RCC 7860 (cell line): ENCODE data around the gene POM121L2.
"Not testable (repeated sequence)": the region's sequence is repeated elsewhere in the genome, so short reads cannot be mapped to it uniquely, and the experiment has no call there.

Source experiments
- DNase-seq: peaks from one replicate; pipeline ENCODE4 v3.0.0-alpha.2; 2015; ENCODE audit warnings: low spot score
- FAIRE-seq: peaks from 2 replicates; lab custom pipeline; 2012; peaks lifted over from hg19 to GRCh38; lab: Jason Lieb, UNC

Gene POM121L2

DNA sequence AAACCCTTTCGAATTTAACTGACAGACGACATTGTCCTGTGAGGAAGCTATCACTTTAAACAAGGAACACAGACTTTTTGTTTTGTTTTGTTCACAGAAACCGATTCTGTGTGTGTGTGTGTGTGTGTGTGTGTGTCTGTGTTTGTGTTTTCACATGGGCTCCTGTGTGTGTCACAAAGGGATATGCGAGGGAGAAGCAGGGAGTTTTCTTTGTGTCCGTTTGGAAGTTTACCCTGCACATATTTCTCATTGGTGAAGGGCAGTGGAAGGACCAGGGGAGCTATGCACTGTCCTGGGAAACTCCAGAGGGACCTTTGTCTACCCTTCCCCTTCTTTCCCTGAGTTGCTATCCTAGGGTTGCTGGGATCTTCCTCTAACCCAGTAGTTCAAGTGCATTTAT is 17.7 kb downstream of the POM121L2 start:
- FAIRE-seq (no peak), DNase-seq (no peak)

DNA sequence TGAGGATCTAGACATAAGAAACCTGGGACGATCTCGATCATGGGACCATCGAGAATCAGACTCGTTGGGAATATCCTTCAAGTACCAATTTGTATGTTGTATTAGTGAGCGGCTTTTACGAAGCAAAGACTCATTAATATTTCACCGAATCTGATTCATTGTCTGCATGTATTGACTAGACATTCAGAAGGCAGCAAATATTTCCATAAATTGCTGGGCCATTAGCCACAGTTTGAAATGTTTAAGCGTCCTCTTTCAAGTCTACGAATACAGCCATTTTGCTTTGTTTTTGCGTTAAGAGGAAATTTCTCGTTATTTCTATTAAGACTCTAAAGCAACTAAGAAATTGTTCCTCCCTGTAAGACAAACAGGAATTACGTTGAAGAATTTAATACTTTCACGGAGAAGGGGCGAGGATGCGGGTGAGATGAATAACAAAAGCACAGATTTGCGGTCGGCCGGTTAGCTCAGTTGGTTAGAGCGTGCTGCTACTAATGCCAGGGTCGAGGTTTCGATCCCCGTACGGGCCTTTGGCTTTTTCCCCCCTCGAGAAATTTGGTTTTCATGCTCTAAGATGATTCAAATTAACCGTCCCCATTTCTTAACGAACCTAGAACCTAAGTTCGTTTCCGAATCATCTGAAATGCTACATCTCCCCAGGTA is 18.5 kb downstream of the POM121L2 start:
- DNase-seq (peak; percentile 59), FAIRE-seq (no peak)

- FAIRE-seq (no peak), DNase-seq (no peak)
Measured at GRCh38 chr6:27290850-27291208, 21.2 kb downstream of the POM121L2 start.

DNA sequence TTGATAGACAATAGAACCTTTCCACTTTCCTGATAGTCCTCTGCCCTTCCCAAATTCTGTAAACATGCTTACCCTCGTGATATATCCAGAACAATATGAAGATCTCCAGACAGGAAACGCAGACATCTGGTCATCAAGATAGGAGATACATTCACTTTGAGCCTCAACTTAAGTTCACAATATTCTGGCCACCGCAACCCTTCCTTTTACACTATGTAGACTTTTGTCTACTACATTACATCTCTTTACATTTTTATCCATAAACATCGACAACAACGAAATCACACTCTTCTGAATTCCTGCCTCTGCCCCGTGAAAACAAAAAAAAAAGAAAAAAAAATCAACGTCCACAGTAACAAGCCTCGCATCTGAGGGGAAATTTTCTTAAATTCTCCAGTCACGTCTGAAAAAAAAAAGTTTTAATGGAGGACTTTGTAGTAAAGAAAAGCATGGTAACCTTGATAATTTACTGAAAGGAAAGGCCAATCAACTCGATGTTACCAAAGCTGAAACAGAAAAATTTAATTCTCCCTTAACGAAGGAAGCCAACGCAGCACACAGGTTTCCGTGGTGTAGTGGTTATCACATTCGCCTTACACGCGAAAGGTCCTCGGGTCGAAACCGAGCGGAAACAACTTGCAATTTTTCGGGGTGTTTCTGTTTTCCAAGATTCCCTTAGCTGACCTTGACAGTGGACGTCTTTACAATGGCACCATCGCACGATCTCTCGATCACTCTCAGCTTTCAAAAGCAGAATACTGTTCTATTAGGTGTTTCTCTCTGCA is 21.8 kb downstream of the POM121L2 start:
- no peak for FAIRE-seq
- no peak for DNase-seq

GRCh38 chr6:27288136-27289044 is 23.7 kb downstream of the POM121L2 start:
- DNase-seq (no peak), FAIRE-seq (no peak)

DNA sequence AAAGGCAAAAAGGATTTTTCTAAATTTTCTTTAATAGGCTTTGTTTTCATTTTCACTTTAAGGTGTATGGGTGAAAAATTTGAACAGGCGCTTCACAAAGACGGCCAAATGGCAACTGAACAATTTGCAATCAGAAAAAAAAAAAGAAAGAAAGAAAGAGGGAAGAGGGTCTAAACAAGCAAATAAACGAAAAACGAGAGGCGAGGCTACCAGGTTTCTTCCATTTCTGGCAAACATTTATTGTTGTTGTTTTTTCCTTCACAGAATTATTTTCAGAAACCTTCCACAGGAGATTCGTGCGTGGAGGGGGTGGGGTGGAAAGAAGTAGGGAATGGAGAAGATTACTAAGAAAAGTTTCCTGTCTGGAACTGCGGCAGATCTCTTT is 24.3 kb downstream of the POM121L2 start:
- FAIRE-seq (no peak), DNase-seq (no peak)

- FAIRE-seq: no peak
Measured at GRCh38 chr6:27286141-27286540, 25.9 kb downstream of the POM121L2 start.

GRCh38 chr6:27283279-27283678 is 28.8 kb downstream of the POM121L2 start:
- FAIRE-seq: no peak
- DNase-seq: no peak

More at GRCh38 chr6:27286141-27286540, 25.9 kb downstream of the POM121L2 start:
- DNase-seq: peak; percentile 68

- FAIRE-seq (peak; percentile 84), DNase-seq (no peak)
Measured at GRCh38 chr6:27281569-27281968, 30.5 kb downstream of the POM121L2 start.

GRCh38 chr6:27281105-27281539 is 31.0 kb downstream of the POM121L2 start:
- FAIRE-seq: no peak
- DNase-seq: peak; percentile 8

DNA sequence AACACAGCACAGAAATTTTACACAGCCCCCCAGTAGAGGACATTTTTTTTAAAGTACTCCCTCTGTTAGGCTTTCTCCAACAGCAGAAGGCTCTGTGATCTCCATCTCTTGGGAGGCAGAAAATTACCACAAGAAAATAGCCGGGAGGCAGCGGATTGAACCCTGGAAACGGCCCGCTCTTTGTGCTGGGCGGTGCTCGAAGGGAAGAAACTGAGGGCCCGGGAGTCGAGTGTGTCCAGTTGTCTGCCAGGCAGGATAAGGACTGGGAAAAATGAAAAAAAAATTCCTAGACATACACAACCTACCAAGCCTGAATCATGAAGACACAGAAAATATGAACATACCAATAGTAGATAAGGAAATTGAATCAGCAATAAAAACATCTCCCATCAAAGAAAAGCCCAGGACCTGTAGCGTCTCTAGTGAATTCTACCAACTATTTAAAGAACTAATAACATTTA is 31.5 kb downstream of the POM121L2 start:
- FAIRE-seq (peak; percentile 30), DNase-seq (peak; percentile 49)

DNA sequence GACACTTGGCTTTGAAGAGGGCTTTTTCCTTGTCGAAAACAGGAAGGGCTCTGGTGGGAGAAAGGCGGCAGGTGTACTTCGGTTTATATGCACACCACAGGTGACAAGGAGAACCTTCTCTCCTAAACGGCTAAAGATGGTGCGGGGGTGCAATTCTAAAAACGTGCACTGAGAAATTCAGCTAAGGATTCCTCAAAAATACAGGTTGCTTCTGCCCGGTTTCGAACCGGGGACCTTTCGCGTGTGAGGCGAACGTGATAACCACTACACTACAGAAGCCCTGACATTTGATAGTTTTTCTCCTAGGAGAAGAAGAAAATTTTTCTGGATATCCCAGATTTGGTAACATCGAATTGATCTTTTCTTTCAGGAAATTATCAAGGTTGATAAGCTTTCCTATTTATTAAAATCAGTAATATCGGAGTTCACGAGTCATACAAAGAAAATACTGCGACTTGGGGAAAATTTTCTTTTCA is 32.0 kb downstream of the POM121L2 start:
- FAIRE-seq: no peak
- DNase-seq: peak; percentile 72

GRCh38 chr6:27279513-27280063 is 32.5 kb downstream of the POM121L2 start:
- no peak for FAIRE-seq
- DNase-seq: no peak

DNA sequence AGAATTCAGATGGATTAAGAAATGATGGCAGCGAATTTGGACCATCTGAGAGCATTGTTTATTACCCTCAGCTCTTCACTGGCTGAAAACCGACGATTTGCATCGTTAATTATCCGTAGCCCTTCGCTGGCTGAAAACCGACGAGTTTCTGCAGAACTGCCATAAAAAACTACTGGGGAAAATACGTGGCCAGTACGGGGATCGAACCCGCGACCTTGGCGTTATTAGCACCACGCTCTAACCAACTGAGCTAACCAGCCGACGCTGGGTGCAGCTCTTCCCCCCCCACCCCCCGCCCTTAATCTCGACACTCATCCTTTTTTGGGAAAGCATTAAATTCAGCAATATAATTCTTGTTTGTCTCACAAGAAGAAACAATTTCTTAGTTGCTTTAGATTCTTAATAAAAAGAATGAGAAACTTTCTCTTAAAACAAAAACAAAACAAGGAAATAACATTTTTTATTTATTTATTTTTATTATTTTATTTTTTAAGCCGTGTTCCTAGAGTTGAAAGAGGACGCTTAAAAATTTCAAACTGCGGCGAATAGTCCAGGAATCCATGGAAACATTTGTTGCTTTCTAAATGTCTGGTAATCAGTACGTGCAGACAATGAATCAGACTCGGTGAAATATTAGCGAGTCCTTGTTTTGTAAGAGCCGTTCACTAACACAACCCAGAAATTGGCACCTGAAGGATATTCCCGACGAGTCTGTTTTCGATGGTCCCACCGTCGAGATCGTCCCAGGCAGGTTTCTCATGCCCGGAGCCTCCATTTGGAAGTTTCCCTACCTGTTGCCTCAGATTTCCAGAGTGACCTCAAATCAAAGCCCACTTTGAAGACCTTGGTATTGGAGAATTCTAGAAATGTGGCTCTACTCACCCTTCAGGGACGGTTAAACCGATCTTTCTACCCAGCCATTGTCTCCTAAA is 36.8 kb downstream of the POM121L2 start:
- FAIRE-seq (no peak), DNase-seq (no peak)

GRCh38 chr6:27273783-27274182 is 38.3 kb downstream of the POM121L2 start:
- DNase-seq (no peak), FAIRE-seq (no peak)

DNA sequence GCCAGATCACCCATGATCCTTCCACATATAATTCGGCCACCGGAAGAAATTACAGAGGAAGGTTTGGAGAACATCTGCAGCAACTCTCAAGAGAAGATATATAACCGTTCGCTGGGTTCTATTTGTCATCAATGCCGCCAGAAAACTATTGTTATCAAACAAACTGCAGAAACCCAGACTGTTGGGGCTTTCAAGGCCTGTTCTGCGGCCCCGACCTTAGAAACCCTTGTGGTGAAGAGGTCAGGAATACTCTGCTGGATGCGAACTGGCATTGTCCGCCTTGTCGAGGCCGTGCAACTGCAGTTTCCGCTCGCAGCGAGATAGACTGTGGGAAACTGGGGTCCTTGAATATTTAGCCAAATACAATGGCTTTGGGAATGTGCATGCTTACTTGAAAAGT is 43.3 kb downstream of the POM121L2 start:
- FAIRE-seq: no peak
- DNase-seq: no peak

DNA sequence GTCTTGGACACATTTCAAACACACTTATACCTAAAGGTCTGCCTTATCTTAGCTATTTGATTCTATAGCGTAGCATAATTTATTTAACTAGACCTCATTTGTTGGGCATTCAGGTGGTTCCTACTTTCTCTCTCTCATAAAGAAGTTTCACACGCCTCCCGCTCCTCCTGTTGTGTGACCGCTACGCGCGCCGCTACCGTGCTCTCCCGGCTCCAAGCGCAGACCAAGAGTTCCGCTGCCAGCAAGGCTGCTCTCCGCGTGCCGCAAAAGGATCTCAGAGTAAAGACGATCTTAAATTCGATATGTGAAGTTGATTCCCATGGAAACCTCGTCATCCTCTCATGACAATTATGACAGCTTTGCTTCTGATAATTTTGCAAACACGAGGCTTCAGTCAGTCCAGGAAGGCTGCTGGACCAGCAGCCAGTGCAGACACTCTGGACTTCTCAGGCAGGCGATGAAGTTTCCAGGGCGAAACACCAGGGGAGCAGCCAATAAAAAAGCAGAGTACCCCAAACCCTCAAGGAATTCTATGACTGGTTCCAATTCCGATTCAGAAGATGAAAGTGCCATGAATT is 44.1 kb downstream of the POM121L2 start:
- DNase-seq (no peak), FAIRE-seq (no peak)

- not testable (repeated sequence) for DNase-seq, FAIRE-seq
Measured at GRCh38 chr6:27267003-27267402, 45.1 kb downstream of the POM121L2 start.

- no peak for FAIRE-seq
- DNase-seq: no peak
Measured at GRCh38 chr6:27263886-27264285, 48.2 kb downstream of the POM121L2 start.
